Measurements from ENCODE around the gene POP4. TPM values are rescaled to one million over a fixed set of nuclear protein-coding genes. Genes with fewer than 3 reads are reported as not detected.

POP4 gene
- total RNA-seq, 1 experiment from 2014 or later: 116 TPM

- no TSS peak for BruUV-seq (replicated peaks)
- Histone ChIP-seq H3K4me1 (ENCODE audit: control insufficient read depth, insufficient read depth, low read length) (no peaks in the 10 kb centered on the region), H3K36me3 (ENCODE audit: control insufficient read depth, insufficient read depth, low read length) (no peaks in the 10 kb centered on the region), H3K9me3 (ENCODE audit: control insufficient read depth, insufficient read depth, low read depth, low read length) (no peaks in the 10 kb centered on the region), H3K27me3 (ENCODE audit: control insufficient read depth, insufficient read depth, low read length) (peaks cover 36% of the 10 kb centered on the region), H3K27ac (ENCODE audit: low read length) (no peak overlapping the region), H3K4me3 (ENCODE audit: low read depth in 2 of 2, low read length in 2 of 2) (no peak overlapping the region)
- in situ Hi-C loops (cut with HindIII; ENCODE audit: low pct_unique_long_range_greater_than_20kb, low sequenced_read_pairs): no loop called here
- TF ChIP-seq TCF7L2 (IDR thresholded peaks at IDR 0.05; ENCODE audit: low read depth, low read length): no peak
- CTCF ChIA-PET: no interaction called here
- POLR2A ChIA-PET: no interaction called here
- ATAC-seq (no peak), DNase-seq (ENCODE audit: low read depth, low spot score) (no peak)
- intact Hi-C loops (cut with micrococcal nuclease; ENCODE audit: unreplicated experiment): no loop called here
Observed at GRCh38 chr19:29571181-29571580, 34.9 kb upstream of the POP4 start.

- no peak for TF ChIP-seq POLR2AphosphoS5 (IDR thresholded peaks at IDR 0.05; ENCODE audit: low read depth, low read length)
- TF ChIP-seq SIN3A (IDR thresholded peaks at IDR 0.05; ENCODE audit: borderline replicate concordance, insufficient read depth, low read depth, low read length): no peak
- no peak for TF ChIP-seq CTCF (IDR thresholded peaks at IDR 0.05)
- no peak for TF ChIP-seq TCF7L2 (IDR thresholded peaks at IDR 0.05; ENCODE audit: low read depth, low read length)
- no peak for TF ChIP-seq REST (IDR thresholded peaks at IDR 0.05; ENCODE audit: insufficient read depth in 1 of 2, low read depth in 2 of 2, low read length in 1 of 2)
- intact Hi-C loops (cut with micrococcal nuclease; ENCODE audit: unreplicated experiment) (no loop called here), in situ Hi-C loops (cut with HindIII; ENCODE audit: low pct_unique_long_range_greater_than_20kb, low sequenced_read_pairs) (no loop called here)
- CTCF ChIA-PET: no interaction called here
- no peaks in the 10 kb centered on the region for H3K9me3 ChIP-seq (ENCODE audit: control insufficient read depth, insufficient read depth, low read depth, low read length)
- no peaks in the 10 kb centered on the region for H3K36me3 ChIP-seq (ENCODE audit: control insufficient read depth, insufficient read depth, low read length)
- no TSS peak for BruUV-seq (replicated peaks)
- DNase-seq (ENCODE audit: low read depth, low spot score) (no peak), ATAC-seq (no peak)
- POLR2A ChIA-PET: no interaction called here
- H3K27me3 ChIP-seq (ENCODE audit: control insufficient read depth, insufficient read depth, low read length): peaks cover 51% of the 10 kb centered on the region
- no peaks in the 10 kb centered on the region for H3K4me1 ChIP-seq (ENCODE audit: control insufficient read depth, insufficient read depth, low read length)
- no peak overlapping the region for H3K27ac ChIP-seq (ENCODE audit: low read length)
- no peak overlapping the region for H3K4me3 ChIP-seq (ENCODE audit: low read depth in 2 of 2, low read length in 2 of 2)
Observed at GRCh38 chr19:29573486-29573885, 32.6 kb upstream of the POP4 start.

GRCh38 chr19:29574510-29574909, 31.6 kb upstream of the POP4 start:
- intact Hi-C loops (cut with micrococcal nuclease; ENCODE audit: unreplicated experiment): no loop called here
- Histone ChIP-seq H3K27me3 (ENCODE audit: control insufficient read depth, insufficient read depth, low read length) (peaks cover 51% of the 10 kb centered on the region), H3K36me3 (ENCODE audit: control insufficient read depth, insufficient read depth, low read length) (no peaks in the 10 kb centered on the region), H3K4me3 (ENCODE audit: low read depth in 2 of 2, low read length in 2 of 2) (no peak overlapping the region), H3K4me1 (ENCODE audit: control insufficient read depth, insufficient read depth, low read length) (no peaks in the 10 kb centered on the region), H3K27ac (ENCODE audit: low read length) (no peak overlapping the region), H3K9me3 (ENCODE audit: control insufficient read depth, insufficient read depth, low read depth, low read length) (no peaks in the 10 kb centered on the region)
- no peak for ATAC-seq
- ChIA-PET POLR2A (interaction anchor here (0.6 kb wide), 1 partner anchor 68 kb away, joined by 4 read pairs; no protein-coding TSS in a partner anchor), CTCF (no interaction called here)
- TF ChIP-seq POLR2AphosphoS5 (IDR thresholded peaks at IDR 0.05; ENCODE audit: low read depth, low read length) (no peak), CTCF (IDR thresholded peaks at IDR 0.05) (no peak), TCF7L2 (IDR thresholded peaks at IDR 0.05; ENCODE audit: low read depth, low read length) (no peak), SIN3A (IDR thresholded peaks at IDR 0.05; ENCODE audit: borderline replicate concordance, insufficient read depth, low read depth, low read length) (no peak), REST (IDR thresholded peaks at IDR 0.05; ENCODE audit: insufficient read depth in 1 of 2, low read depth in 2 of 2, low read length in 1 of 2) (no peak)
- in situ Hi-C loops (cut with HindIII; ENCODE audit: low pct_unique_long_range_greater_than_20kb, low sequenced_read_pairs): no loop called here
- BruUV-seq (replicated peaks): no TSS peak
- no peak for DNase-seq (ENCODE audit: low read depth, low spot score)

Measured in Panc1 (cell line).